ENCODE data around the gene ROR1. TPM values are rescaled to one million over a fixed set of nuclear protein-coding genes. Genes with fewer than 3 reads are reported as not detected.
A peak's percentile ranks its signal among the peaks of the same experiment; 100 is the strongest.

The ROR1 gene
- total RNA-seq, 1 experiment from 2014 or later: 56.3 TPM

DNA sequence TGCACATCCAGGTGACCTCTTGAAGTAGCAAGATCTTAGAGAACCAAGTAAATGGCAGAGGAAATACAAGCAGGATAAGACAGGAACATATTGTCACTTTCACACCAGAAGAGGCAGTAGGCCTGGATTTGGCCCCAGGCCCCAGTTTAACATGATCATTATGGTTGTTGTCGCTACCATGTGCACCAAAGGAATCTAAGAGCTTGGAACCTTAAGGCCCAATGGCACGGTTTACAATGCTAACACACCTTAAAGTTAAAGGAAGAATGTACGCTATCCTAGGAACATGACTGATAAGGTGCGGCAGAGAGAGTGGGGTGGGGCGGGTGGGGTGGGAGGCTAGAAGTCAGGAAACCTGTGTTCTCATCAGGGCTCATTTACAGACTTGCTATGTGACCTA lies 147.5 kb downstream of the ROR1 start (continued):
- TF ChIP-seq TEAD1 (CRISPR knock-in tag; IDR thresholded peaks at IDR 0.05) (no peak), ETV6 (CRISPR knock-in tag; IDR thresholded peaks at IDR 0.05) (no peak), NFYB (CRISPR knock-in tag; conservative IDR thresholded peaks at IDR 0.05; ENCODE audit: low read depth) (no peak), MYBL2 (CRISPR knock-in tag; IDR thresholded peaks at IDR 0.05) (no peak)
- TF ChIP-seq, protein P1, sequence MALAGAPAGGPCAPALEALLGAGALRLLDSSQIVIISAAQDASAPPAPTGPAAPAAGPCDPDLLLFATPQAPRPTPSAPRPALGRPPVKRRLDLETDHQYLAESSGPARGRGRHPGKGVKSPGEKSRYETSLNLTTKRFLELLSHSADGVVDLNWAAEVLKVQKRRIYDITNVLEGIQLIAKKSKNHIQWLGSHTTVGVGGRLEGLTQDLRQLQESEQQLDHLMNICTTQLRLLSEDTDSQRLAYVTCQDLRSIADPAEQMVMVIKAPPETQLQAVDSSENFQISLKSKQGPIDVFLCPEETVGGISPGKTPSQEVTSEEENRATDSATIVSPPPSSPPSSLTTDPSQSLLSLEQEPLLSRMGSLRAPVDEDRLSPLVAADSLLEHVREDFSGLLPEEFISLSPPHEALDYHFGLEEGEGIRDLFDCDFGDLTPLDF (CRISPR knock-in tag; IDR thresholded peaks at IDR 0.05): no peak
- TF ChIP-seq, protein P2, sequence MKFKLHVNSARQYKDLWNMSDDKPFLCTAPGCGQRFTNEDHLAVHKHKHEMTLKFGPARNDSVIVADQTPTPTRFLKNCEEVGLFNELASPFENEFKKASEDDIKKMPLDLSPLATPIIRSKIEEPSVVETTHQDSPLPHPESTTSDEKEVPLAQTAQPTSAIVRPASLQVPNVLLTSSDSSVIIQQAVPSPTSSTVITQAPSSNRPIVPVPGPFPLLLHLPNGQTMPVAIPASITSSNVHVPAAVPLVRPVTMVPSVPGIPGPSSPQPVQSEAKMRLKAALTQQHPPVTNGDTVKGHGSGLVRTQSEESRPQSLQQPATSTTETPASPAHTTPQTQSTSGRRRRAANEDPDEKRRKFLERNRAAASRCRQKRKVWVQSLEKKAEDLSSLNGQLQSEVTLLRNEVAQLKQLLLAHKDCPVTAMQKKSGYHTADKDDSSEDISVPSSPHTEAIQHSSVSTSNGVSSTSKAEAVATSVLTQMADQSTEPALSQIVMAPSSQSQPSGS (CRISPR knock-in tag; IDR thresholded peaks at IDR 0.05; ENCODE audit: borderline replicate concordance, low read depth): no peak

DNA sequence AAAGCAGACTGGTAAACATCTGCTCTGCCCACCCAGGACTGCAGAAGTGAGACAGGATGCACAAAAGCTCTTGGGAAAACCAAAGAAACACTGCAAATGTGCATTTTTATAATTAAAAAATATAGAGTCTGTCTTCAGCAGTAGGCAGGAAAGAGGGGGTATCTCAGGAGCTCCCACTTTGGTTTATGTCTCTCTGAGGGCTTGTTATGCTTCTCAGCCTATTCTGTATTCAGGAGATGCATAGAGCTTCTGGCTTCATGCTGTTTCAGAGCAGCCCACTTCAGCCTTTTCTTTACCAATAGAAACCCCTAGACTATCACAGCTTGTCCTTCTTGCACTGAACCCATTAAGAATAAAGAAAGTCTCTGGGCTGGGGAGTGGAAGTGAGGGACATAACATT lies 148.0 kb downstream of the ROR1 start:
- ATAC-seq: peak; percentile 19; the same call in 1 of the 2 replicates
- ChIA-PET CTCF (interaction anchor here (0.8 to 6.4 kb wide), 7 partner anchors 14 to 247 kb away, joined by 3 to 67 read pairs (median 4); partner anchors contain the start of gene ROR1), POLR2A (interaction anchor here (0.5 kb wide), 1 partner anchor 307 kb away, joined by 13 read pairs; no protein-coding TSS in a partner anchor)
- TF ChIP-seq, protein P3, sequence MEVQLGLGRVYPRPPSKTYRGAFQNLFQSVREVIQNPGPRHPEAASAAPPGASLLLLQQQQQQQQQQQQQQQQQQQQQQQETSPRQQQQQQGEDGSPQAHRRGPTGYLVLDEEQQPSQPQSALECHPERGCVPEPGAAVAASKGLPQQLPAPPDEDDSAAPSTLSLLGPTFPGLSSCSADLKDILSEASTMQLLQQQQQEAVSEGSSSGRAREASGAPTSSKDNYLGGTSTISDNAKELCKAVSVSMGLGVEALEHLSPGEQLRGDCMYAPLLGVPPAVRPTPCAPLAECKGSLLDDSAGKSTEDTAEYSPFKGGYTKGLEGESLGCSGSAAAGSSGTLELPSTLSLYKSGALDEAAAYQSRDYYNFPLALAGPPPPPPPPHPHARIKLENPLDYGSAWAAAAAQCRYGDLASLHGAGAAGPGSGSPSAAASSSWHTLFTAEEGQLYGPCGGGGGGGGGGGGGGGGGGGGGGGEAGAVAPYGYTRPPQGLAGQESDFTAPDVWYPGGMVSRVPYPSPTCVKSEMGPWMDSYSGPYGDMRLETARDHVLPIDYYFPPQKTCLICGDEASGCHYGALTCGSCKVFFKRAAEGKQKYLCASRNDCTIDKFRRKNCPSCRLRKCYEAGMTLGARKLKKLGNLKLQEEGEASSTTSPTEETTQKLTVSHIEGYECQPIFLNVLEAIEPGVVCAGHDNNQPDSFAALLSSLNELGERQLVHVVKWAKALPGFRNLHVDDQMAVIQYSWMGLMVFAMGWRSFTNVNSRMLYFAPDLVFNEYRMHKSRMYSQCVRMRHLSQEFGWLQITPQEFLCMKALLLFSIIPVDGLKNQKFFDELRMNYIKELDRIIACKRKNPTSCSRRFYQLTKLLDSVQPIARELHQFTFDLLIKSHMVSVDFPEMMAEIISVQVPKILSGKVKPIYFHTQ (CRISPR knock-in tag; IDR thresholded peaks at IDR 0.05): no peak
- TF ChIP-seq, protein P4, sequence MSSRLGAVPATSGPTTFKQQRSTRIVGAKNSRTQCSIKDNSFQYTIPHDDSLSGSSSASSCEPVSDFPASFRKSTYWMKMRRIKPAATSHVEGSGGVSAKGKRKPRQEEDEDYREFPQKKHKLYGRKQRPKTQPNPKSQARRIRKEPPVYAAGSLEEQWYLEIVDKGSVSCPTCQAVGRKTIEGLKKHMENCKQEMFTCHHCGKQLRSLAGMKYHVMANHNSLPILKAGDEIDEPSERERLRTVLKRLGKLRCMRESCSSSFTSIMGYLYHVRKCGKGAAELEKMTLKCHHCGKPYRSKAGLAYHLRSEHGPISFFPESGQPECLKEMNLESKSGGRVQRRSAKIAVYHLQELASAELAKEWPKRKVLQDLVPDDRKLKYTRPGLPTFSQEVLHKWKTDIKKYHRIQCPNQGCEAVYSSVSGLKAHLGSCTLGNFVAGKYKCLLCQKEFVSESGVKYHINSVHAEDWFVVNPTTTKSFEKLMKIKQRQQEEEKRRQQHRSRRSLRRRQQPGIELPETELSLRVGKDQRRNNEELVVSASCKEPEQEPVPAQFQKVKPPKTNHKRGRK (CRISPR knock-in tag; IDR thresholded peaks at IDR 0.05; ENCODE audit: borderline replicate concordance): no peak
- TF ChIP-seq, protein P5, sequence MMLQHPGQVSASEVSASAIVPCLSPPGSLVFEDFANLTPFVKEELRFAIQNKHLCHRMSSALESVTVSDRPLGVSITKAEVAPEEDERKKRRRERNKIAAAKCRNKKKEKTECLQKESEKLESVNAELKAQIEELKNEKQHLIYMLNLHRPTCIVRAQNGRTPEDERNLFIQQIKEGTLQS (CRISPR knock-in tag; conservative IDR thresholded peaks at IDR 0.05): no peak
- TF ChIP-seq SMAD3 (CRISPR knock-in tag; IDR thresholded peaks at IDR 0.05; ENCODE audit: borderline replicate concordance): no peak
- TF ChIP-seq ZNF138 (CRISPR knock-in tag; conservative IDR thresholded peaks at IDR 0.05): no peak
- TF ChIP-seq ESRRA (CRISPR knock-in tag; IDR thresholded peaks at IDR 0.05; ENCODE audit: borderline replicate concordance): no peak
- peaks cover 65% of the 10 kb centered on the region for H3K4me1 Mint-ChIP-seq
- DNase-seq (ENCODE audit: low spot score): no peak
- H3K4me3 Mint-ChIP-seq: no peak overlapping the region
- no peak overlapping the region for H3K27ac Mint-ChIP-seq
- H3K27me3 Mint-ChIP-seq (ENCODE audit: low read depth): no peaks in the 10 kb centered on the region
- peaks cover 4% of the 10 kb centered on the region for H3K36me3 Mint-ChIP-seq
- H3K9me3 Mint-ChIP-seq: no peaks in the 10 kb centered on the region

DNA sequence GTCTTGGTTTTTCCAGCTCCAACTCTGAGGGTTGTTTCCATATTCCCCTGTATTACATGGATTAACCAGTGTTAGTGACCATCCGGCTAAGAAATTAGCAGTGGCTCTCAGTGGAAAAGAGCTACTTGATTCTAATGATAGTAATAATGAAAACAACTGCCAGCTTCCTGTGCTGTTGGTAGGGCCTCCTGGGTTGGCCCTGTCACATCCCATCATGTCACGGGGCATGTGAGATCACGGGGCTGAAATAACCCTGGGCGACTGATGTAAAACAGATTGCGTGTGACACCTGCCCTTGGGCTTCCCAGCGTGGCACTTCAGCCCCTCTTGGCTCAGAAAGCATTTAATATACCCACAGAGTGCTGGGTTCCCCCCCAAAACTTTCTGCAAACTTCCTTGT lies 149.0 kb downstream of the ROR1 start:
- ATAC-seq (no peak), DNase-seq (ENCODE audit: low spot score) (no peak)
- Mint-ChIP-seq H3K27me3 (ENCODE audit: low read depth) (no peaks in the 10 kb centered on the region), H3K9me3 (no peaks in the 10 kb centered on the region), H3K4me1 (peaks cover 62% of the 10 kb centered on the region), H3K4me3 (no peak overlapping the region), H3K27ac (0 out of 2 replicates have a peak overlapping the region, but pooled peaks have one; percentile 64), H3K36me3 (peaks cover 4% of the 10 kb centered on the region)
- ChIA-PET POLR2A (no interaction called here), CTCF (interaction anchor here (1.0 to 6.4 kb wide), 4 partner anchors 91 to 248 kb away, joined by 4 to 67 read pairs (median 6); no protein-coding TSS in a partner anchor)
- TF ChIP-seq, protein P6, sequence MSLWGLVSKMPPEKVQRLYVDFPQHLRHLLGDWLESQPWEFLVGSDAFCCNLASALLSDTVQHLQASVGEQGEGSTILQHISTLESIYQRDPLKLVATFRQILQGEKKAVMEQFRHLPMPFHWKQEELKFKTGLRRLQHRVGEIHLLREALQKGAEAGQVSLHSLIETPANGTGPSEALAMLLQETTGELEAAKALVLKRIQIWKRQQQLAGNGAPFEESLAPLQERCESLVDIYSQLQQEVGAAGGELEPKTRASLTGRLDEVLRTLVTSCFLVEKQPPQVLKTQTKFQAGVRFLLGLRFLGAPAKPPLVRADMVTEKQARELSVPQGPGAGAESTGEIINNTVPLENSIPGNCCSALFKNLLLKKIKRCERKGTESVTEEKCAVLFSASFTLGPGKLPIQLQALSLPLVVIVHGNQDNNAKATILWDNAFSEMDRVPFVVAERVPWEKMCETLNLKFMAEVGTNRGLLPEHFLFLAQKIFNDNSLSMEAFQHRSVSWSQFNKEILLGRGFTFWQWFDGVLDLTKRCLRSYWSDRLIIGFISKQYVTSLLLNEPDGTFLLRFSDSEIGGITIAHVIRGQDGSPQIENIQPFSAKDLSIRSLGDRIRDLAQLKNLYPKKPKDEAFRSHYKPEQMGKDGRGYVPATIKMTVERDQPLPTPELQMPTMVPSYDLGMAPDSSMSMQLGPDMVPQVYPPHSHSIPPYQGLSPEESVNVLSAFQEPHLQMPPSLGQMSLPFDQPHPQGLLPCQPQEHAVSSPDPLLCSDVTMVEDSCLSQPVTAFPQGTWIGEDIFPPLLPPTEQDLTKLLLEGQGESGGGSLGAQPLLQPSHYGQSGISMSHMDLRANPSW (CRISPR knock-in tag; conservative IDR thresholded peaks at IDR 0.05; ENCODE audit: low read depth): no peak
- no peak for TF ChIP-seq TCF7 (CRISPR knock-in tag; IDR thresholded peaks at IDR 0.05; ENCODE audit: low read depth)
- TF ChIP-seq, protein P7, sequence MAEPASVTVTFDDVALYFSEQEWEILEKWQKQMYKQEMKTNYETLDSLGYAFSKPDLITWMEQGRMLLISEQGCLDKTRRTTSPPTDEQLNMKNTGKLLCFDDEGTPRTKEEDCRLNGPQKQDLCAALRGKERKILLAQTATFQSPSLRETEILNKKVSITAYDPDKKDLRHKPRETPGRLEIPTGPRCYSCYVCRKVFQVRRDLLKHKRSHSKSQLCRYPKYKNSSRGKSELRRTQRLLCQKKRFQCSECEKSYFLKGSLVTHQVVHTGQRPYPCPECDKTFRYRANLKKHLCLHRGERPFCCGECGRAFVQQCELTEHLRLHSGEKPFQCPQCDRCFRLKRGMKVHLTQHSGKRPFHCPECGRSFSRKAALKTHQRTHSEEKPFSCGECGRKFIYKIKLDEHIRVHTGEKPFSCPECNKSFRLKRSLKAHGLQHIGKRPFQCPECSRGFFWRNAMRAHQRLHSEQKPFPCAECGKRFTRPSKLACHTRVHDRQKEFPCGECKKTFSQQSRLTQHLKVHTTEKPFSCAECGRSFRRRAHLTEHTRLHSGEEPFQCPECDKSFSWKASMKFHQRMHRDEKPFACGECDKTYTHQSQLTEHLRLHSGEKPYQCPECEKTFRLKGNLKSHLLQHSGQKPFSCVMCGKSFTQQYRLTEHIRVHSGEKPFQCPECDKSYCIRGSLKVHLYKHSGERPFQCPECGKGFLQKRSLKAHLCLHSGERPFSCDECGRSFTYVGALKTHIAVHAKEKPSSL (CRISPR knock-in tag; conservative IDR thresholded peaks at IDR 0.05): no peak
- TF ChIP-seq, protein P8, sequence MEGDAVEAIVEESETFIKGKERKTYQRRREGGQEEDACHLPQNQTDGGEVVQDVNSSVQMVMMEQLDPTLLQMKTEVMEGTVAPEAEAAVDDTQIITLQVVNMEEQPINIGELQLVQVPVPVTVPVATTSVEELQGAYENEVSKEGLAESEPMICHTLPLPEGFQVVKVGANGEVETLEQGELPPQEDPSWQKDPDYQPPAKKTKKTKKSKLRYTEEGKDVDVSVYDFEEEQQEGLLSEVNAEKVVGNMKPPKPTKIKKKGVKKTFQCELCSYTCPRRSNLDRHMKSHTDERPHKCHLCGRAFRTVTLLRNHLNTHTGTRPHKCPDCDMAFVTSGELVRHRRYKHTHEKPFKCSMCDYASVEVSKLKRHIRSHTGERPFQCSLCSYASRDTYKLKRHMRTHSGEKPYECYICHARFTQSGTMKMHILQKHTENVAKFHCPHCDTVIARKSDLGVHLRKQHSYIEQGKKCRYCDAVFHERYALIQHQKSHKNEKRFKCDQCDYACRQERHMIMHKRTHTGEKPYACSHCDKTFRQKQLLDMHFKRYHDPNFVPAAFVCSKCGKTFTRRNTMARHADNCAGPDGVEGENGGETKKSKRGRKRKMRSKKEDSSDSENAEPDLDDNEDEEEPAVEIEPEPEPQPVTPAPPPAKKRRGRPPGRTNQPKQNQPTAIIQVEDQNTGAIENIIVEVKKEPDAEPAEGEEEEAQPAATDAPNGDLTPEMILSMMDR (IDR thresholded peaks at IDR 0.05): no peak
- TF ChIP-seq ZNF671 (CRISPR knock-in tag; IDR thresholded peaks at IDR 0.05): no peak
- no peak for TF ChIP-seq CBFB (CRISPR knock-in tag; IDR thresholded peaks at IDR 0.05; ENCODE audit: low read depth)
